Measurements from ENCODE around the gene SEMA3A. TPM values are rescaled to one million over a fixed set of nuclear protein-coding genes. Genes with fewer than 3 reads are reported as not detected.

SEMA3A gene
- total RNA-seq, 4 donors from 2014 or later: 27.8 to 39.0 (median 34.5) TPM

DNA sequence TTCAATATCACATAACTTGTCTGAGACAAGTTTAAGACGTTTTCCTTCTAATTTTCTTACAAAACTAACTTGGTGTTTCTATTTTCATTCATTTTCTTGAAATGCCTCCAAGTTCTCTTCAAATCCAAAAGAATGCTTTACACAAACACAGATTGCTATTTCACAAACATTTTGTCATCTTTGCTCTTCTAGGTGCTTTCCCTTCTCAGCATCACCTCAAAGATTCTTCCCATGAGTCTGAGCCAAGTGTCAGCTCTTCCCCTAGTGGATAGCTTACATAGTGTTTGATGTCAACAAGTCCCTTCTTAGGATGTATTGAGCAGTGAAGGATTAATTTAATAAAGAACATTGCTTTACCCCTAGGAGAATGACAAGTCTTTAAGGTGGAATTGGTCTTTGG is 38.1 kb upstream of the SEMA3A start:
- peaks cover 0 to 32% (median 19%) of the 10 kb centered on the region in 4 donors for H3K4me1 ChIP-seq
- H3K27ac ChIP-seq (replicated peaks in 1 of 4): peak overlapping the region; percentile 4 to 61 (median 30)
- no peaks in the 10 kb centered on the region for H3K36me3 ChIP-seq
- H3K27me3 ChIP-seq: no peaks in the 10 kb centered on the region
- no peaks in the 10 kb centered on the region for H3K9me3 ChIP-seq
- WGBS: 14% methylated on average over 1 of the region's 1 CpG
- no peak overlapping the region for H3K4me3 ChIP-seq
- TF ChIP-seq POLR2AphosphoS5 (IDR thresholded peaks at IDR 0.05): peak in 1 of 2 donors; percentile 24
- TF ChIP-seq, protein P1, sequence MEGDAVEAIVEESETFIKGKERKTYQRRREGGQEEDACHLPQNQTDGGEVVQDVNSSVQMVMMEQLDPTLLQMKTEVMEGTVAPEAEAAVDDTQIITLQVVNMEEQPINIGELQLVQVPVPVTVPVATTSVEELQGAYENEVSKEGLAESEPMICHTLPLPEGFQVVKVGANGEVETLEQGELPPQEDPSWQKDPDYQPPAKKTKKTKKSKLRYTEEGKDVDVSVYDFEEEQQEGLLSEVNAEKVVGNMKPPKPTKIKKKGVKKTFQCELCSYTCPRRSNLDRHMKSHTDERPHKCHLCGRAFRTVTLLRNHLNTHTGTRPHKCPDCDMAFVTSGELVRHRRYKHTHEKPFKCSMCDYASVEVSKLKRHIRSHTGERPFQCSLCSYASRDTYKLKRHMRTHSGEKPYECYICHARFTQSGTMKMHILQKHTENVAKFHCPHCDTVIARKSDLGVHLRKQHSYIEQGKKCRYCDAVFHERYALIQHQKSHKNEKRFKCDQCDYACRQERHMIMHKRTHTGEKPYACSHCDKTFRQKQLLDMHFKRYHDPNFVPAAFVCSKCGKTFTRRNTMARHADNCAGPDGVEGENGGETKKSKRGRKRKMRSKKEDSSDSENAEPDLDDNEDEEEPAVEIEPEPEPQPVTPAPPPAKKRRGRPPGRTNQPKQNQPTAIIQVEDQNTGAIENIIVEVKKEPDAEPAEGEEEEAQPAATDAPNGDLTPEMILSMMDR (IDR thresholded peaks at IDR 0.05): peak in 1 of 3 experiments; percentile 48
- TF ChIP-seq EP300 (IDR thresholded peaks at IDR 0.05): no peak
- no peak for TF ChIP-seq POLR2A (IDR thresholded peaks at IDR 0.05; ENCODE audit: low read depth)
- no peak for DNase-seq (ENCODE audit: extremely low spot score)
- intact Hi-C loops (cut with DNase I): no loop called here

DNA sequence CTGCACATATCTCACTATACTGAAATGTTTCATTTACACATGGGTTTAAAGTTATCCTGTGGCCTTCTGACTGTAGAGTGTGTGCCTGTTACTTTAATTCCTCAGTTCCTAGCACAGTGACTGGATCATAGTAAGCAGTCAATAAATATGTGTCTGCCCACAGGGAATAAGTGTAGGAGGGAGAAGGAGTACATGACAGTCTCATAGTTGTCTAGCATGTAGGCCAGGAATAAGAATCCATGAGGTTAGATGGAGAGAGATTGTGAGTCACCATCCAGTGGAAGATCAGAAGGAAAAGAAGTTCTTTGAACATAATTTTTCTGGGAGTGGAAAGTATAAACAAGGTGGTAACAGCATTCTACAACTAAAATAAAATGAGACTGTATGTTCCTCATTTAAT is 36.6 kb upstream of the SEMA3A start:
- H3K4me3 ChIP-seq: no peak overlapping the region
- intact Hi-C loops (cut with DNase I): no loop called here
- no peaks in the 10 kb centered on the region for H3K9me3 ChIP-seq
- no peaks in the 10 kb centered on the region for H3K36me3 ChIP-seq
- no peaks in the 10 kb centered on the region for H3K27me3 ChIP-seq
- peaks cover 0 to 32% (median 19%) of the 10 kb centered on the region in 4 donors for H3K4me1 ChIP-seq
- no peak for DNase-seq (ENCODE audit: extremely low spot score)
- TF ChIP-seq, protein P1 (IDR thresholded peaks at IDR 0.05): no peak
- no peak for TF ChIP-seq POLR2AphosphoS5 (IDR thresholded peaks at IDR 0.05)
- no peak for TF ChIP-seq POLR2A (IDR thresholded peaks at IDR 0.05; ENCODE audit: low read depth)
- TF ChIP-seq EP300 (IDR thresholded peaks at IDR 0.05): no peak
- H3K27ac ChIP-seq (replicated peaks in 1 of 4): peak overlapping the region; percentile 55 to 69 (median 58)

DNA sequence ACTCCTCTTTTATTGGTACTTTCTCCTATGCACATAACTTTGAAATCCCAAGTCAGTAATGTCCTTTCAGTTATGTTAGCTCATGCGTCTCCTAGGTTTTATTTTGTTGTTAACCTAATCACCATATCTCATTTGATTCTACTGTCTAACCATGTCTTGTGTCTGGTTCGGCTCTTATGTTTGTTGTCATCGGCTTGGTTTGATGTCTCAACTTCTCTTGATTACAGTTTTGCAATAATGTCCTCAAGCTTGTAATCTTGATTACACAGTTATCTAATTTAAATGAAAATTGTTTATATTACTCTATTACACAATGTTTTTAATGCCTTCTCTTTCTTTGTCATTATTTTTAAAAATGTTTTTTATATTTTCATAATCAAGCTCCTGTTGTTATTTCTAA is 35.9 kb upstream of the SEMA3A start:
- DNase-seq (ENCODE audit: extremely low spot score): no peak
- Histone ChIP-seq H3K9me3 (no peaks in the 10 kb centered on the region), H3K36me3 (no peaks in the 10 kb centered on the region), H3K27me3 (no peaks in the 10 kb centered on the region), H3K4me3 (no peak overlapping the region), H3K4me1 (peaks cover 0 to 32% (median 24%) of the 10 kb centered on the region in 4 donors), H3K27ac (replicated peaks in 1 of 4) (peak overlapping the region; percentile 55 to 69 (median 58))
- TF ChIP-seq POLR2A (IDR thresholded peaks at IDR 0.05; ENCODE audit: low read depth) (no peak), EP300 (IDR thresholded peaks at IDR 0.05) (no peak), POLR2AphosphoS5 (IDR thresholded peaks at IDR 0.05) (no peak)
- TF ChIP-seq, protein P1 (IDR thresholded peaks at IDR 0.05): no peak
- intact Hi-C loops (cut with DNase I): no loop called here
- 95% methylated on average over 3 of the region's 3 CpGs for WGBS

DNA sequence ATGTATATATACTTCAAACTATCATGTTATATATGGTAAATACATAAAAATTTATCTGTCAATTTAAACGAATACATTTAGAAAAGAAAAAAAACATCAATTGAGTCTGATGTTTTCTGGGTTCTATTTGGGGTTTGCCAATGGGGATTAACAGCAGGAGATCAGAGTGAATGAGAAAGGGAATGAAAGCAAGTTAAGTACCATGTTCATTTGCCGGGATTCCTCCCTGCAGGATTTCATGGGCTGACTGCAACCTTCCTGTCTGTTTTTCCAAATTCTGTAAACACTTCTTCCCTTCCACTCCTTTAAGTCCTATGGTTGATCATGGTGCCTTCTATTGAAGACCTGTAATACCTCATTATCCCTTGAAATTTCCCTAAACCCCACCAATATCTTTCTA is 33.9 kb upstream of the SEMA3A start:
- WGBS: 76% methylated on average over 2 of the region's 2 CpGs
- Histone ChIP-seq H3K27me3 (no peaks in the 10 kb centered on the region), H3K27ac (replicated peaks in 1 of 4) (peak overlapping the region in 1 of 4 donors; percentile 61), H3K4me3 (no peak overlapping the region), H3K4me1 (peaks cover 0 to 34% (median 27%) of the 10 kb centered on the region in 4 donors), H3K9me3 (no peaks in the 10 kb centered on the region), H3K36me3 (no peaks in the 10 kb centered on the region)
- TF ChIP-seq, protein P1 (IDR thresholded peaks at IDR 0.05): no peak
- TF ChIP-seq POLR2AphosphoS5 (IDR thresholded peaks at IDR 0.05): no peak
- no peak for TF ChIP-seq EP300 (IDR thresholded peaks at IDR 0.05)
- TF ChIP-seq POLR2A (IDR thresholded peaks at IDR 0.05; ENCODE audit: low read depth): no peak
- DNase-seq (ENCODE audit: extremely low spot score): no peak
- intact Hi-C loops (cut with DNase I): no loop called here

DNA sequence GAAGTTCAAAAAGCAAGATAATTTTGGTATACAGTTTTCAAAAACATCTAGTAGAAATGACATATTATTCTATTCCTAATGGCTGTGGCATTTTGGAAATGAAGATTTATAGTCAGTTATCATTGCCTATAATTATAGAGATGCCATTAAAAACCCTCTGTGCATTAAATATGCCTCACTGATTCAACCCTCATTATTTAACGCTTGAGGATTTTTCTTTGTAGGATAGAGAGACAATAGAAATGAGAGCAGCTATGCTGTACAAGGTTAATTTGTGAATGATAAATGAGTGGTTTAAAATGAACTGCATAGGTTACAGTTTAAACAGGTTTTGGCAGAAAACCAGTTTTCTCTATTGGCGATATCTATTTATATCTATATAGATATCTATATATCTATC is 32.2 kb upstream of the SEMA3A start:
- intact Hi-C loops (cut with DNase I): no loop called here
- Histone ChIP-seq H3K27ac (replicated peaks in 1 of 4) (no peak overlapping the region), H3K36me3 (no peaks in the 10 kb centered on the region), H3K4me3 (no peak overlapping the region), H3K9me3 (no peaks in the 10 kb centered on the region), H3K27me3 (no peaks in the 10 kb centered on the region), H3K4me1 (peaks cover 0 to 20% (median 14%) of the 10 kb centered on the region in 4 donors)
- WGBS: 91% methylated on average over 2 of the region's 2 CpGs
- no peak for DNase-seq (ENCODE audit: extremely low spot score)
- TF ChIP-seq POLR2A (IDR thresholded peaks at IDR 0.05; ENCODE audit: low read depth) (no peak), POLR2AphosphoS5 (IDR thresholded peaks at IDR 0.05) (no peak), EP300 (IDR thresholded peaks at IDR 0.05) (no peak)
- TF ChIP-seq, protein P1 (IDR thresholded peaks at IDR 0.05): no peak
